GM12878 (cell line): Measurements from ENCODE around the gene GID8. TPM values are rescaled to one million over a fixed set of nuclear protein-coding genes. Genes with fewer than 3 reads are reported as not detected.

Experiments
- BHLHE40 ChIP-seq, 2 experiments: fragments of 450-650 bp in 1 of 2; IDR thresholded peaks; 2 replicates each; pipeline ENCODE4 v1.6.1; 2011 to 2017; ENCODE audit warnings: low read depth in 2 of 2, borderline replicate concordance in 1 of 2, improper control_type of control experiment in 1 of 2, low read length in 1 of 2, mild to moderate bottlenecking in 1 of 2
- ZNF207 ChIP-seq: fragments of 450-650 bp; IDR thresholded peaks from 2 replicates; pipeline ENCODE4 v1.6.1; 2014; ENCODE audit warnings: antibody characterized with exemption, mild to moderate bottlenecking, borderline replicate concordance
- ZNF592 ChIP-seq: fragments of 450-650 bp; IDR thresholded peaks from 2 replicates; pipeline ENCODE4 v1.6.1; 2017; ENCODE audit warnings: mild to moderate bottlenecking, moderate library complexity
- polyA plus RNA-seq, 11 experiments: library from polyadenylated mRNA; depleted of rRNA in 4 of 11; unstranded in 6 of 11; stranded (reverse) in 5 of 11; fragments of >200 nt; fragmentation: Nextera tagmentation in 4 of 11; fragmentation: Illumina TruSeq in 1 of 11; extraction: Ambion mirVana in 4 of 11; extraction: Trizol in 1 of 11; gene quantifications; 1 replicate in 1 of 11; 2 replicates in 10 of 11; pipeline versions ENCODE4 v1.2.1 to v1.2.3, GENCODE V29; 2011 to 2016; ENCODE audit warnings: inconsistent platforms in 2 of 11, missing spikeins in 2 of 11, low read depth in 1 of 11
- total RNA-seq, 4 experiments: library from RNA; depleted of rRNA in 3 of 4; stranded (reverse); fragments of >200 nt in 3 of 4; fragmentation: Illumina TruSeq in 1 of 4; extraction: Trizol in 1 of 4; gene quantifications; 2 replicates each; pipeline versions ENCODE4 v1.2.1 to v1.2.3, GENCODE V29; 2013 to 2021

The GID8 gene
- total and polyA plus RNA-seq, 10 of the 15 experiments (the other 5 are each of a cell fraction or from before 2014, with no cell fraction given) = 12.0 to 33.8 (median 22.2) TPM

- TF ChIP-seq ZNF592 (no peak), BHLHE40 (IDR thresholded peaks at IDR 0.05; ENCODE audit: borderline replicate concordance in 1 of 2, low read depth in 2 of 2, low read length in 1 of 2) (peak in 1 of 2 experiments; percentile 10; a peak in 1 of 4 replicates), ZNF207 (0 out of 2 replicates have a peak, but pooled peaks have one; percentile 31)
Observed at GRCh38 chr20:62952968-62953838, 15.3 kb downstream of the GID8 start (continued).
